NCI-H1694 (cell line): ENCODE data around the gene GLYATL1B.
"Not testable (repeated sequence)": the region's sequence is repeated elsewhere in the genome, so short reads cannot be mapped to it uniquely, and the experiment has no call there.

Experiments
- DNase-seq: peaks from one replicate; lab custom pipeline; 2025; lab: John Stamatoyannopoulos, UW

The GLYATL1B gene

GRCh38 chr11:59095972-59096575 lies 10.0 kb downstream of the GLYATL1B start:
- not testable (repeated sequence) for DNase-seq

GRCh38 chr11:59097113-59097708 lies 11.1 kb downstream of the GLYATL1B start:
- peak; percentile 12 for DNase-seq

- not testable (repeated sequence) for DNase-seq
Observed at GRCh38 chr11:59097938-59098337, 11.8 kb downstream of the GLYATL1B start.

GRCh38 chr11:59102259-59102765 lies 16.2 kb downstream of the GLYATL1B start:
- no peak for DNase-seq

- peak; percentile 90 for DNase-seq
Observed at GRCh38 chr11:59106363-59107336, 20.5 kb downstream of the GLYATL1B start, which contains the start of gene FAM111B. Gene FAM111B (plus strand): TSS chr11:59107237. CDS start chr11:59109626, 2,389 bp downstream.

GRCh38 chr11:59107721-59108120 lies 21.6 kb downstream of the GLYATL1B start:
- not testable (repeated sequence) for DNase-seq

GRCh38 chr11:59112494-59112893 lies 26.4 kb downstream of the GLYATL1B start:
- no peak for DNase-seq

GRCh38 chr11:59114344-59114743 lies 28.2 kb downstream of the GLYATL1B start:
- DNase-seq: no peak

GRCh38 chr11:59115553-59115952 lies 29.4 kb downstream of the GLYATL1B start:
- DNase-seq: no peak

- DNase-seq: no peak
Observed at GRCh38 chr11:59117774-59118173, 31.7 kb downstream of the GLYATL1B start.

GRCh38 chr11:59119826-59120225 lies 33.7 kb downstream of the GLYATL1B start:
- no peak for DNase-seq

GRCh38 chr11:59135648-59136461 lies 49.7 kb downstream of the GLYATL1B start:
- DNase-seq: peak; percentile 28

GRCh38 chr11:59136551-59136950 lies 50.4 kb downstream of the GLYATL1B start:
- not testable (repeated sequence) for DNase-seq

GRCh38 chr11:59137190-59137589 lies 51.1 kb downstream of the GLYATL1B start:
- no peak for DNase-seq

- DNase-seq: no peak
Observed at GRCh38 chr11:59138643-59139042, 52.5 kb downstream of the GLYATL1B start.

- no peak for DNase-seq
Observed at GRCh38 chr11:59141191-59141590, 55.1 kb downstream of the GLYATL1B start.

- DNase-seq: no peak
Observed at GRCh38 chr11:59141673-59142460, 55.8 kb downstream of the GLYATL1B start.

GRCh38 chr11:59142530-59143507 lies 56.7 kb downstream of the GLYATL1B start, which contains the start of gene FAM111A:
Gene FAM111A (plus strand): TSS chr11:59142856. CDS start chr11:59148873, 6,017 bp downstream.
- no peak for DNase-seq

- no peak for DNase-seq
Observed at GRCh38 chr11:59144096-59144495, 58.0 kb downstream of the GLYATL1B start.
